ENCODE data around the gene CNPY1. TPM values are rescaled to one million over a fixed set of nuclear protein-coding genes. Genes with fewer than 3 reads are reported as not detected.

The CNPY1 gene
- total and polyA plus RNA-seq, 2 donors (not counting 1 experiment from before 2014, with no cell fraction given) = not detected

DNA sequence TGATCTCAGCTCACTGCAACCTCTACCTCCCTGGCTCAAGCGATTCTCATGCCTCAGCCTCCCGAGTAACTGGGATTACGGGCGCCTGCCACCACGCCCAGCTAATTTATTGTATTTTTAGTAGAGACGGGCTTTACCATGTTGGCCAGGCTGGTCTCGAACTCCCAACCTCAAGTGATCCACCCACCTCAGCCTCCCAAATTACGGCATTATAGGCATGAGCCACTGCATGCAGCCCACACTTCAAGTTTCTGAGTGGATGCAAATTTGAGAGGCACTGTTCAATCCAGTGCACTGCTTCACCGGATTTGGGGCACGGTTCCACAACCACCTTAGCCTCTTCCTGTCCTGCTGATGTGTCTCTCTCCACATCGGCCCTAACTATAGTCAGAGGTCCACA is 16.5 kb downstream of the CNPY1 start:
- ChIA-PET CTCF (interaction anchor here (1.1 kb wide), 1 partner anchor 145 kb away, joined by 3 read pairs; no protein-coding TSS in a partner anchor), POLR2A (no interaction called here)
- H3K27me3 ChIP-seq (replicated peaks in 1 of 4; ENCODE audit: control extremely low read depth in 1 of 4, control insufficient read depth in 3 of 4, insufficient read depth in 4 of 4, low read length in 3 of 4) = peaks cover 0 to 66% (median 29%) of the 10 kb centered on the region in 4 experiments
- no peak overlapping the region for H3K27ac ChIP-seq (ENCODE audit: low read length in 2 of 2)
- DNase-seq (no peak), ATAC-seq (ENCODE audit: low read depth) (no peak)
- intact Hi-C loops (cut with micrococcal nuclease) = no loop called here
- Mint-ChIP-seq H3K4me1 (peaks cover 18% of the 10 kb centered on the region), H3K27me3 (peaks cover 61% of the 10 kb centered on the region), H3K9me3 (ENCODE audit: insufficient read depth) (no peaks in the 10 kb centered on the region), H3K4me3 (no peak overlapping the region), H3K27ac (no peak overlapping the region)
- no peaks in the 10 kb centered on the region for H4K20me1 ChIP-seq (ENCODE audit: control insufficient read depth, insufficient read depth, low read length, poor library complexity, severe bottlenecking)
- no peak overlapping the region for H2AFZ ChIP-seq (ENCODE audit: insufficient read depth, low read depth, low read length, poor library complexity, severe bottlenecking)
- TF ChIP-seq, protein P1, sequence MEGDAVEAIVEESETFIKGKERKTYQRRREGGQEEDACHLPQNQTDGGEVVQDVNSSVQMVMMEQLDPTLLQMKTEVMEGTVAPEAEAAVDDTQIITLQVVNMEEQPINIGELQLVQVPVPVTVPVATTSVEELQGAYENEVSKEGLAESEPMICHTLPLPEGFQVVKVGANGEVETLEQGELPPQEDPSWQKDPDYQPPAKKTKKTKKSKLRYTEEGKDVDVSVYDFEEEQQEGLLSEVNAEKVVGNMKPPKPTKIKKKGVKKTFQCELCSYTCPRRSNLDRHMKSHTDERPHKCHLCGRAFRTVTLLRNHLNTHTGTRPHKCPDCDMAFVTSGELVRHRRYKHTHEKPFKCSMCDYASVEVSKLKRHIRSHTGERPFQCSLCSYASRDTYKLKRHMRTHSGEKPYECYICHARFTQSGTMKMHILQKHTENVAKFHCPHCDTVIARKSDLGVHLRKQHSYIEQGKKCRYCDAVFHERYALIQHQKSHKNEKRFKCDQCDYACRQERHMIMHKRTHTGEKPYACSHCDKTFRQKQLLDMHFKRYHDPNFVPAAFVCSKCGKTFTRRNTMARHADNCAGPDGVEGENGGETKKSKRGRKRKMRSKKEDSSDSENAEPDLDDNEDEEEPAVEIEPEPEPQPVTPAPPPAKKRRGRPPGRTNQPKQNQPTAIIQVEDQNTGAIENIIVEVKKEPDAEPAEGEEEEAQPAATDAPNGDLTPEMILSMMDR (IDR thresholded peaks at IDR 0.05) = no peak
- no peak for TF ChIP-seq EZH2 (IDR thresholded peaks at IDR 0.05; ENCODE audit: borderline replicate concordance, insufficient read depth, low read depth, low read length, poor library complexity, severe bottlenecking)
- no peaks in the 10 kb centered on the region for H3K79me2 ChIP-seq (ENCODE audit: control insufficient read depth, insufficient read depth, low read length)
- H3K9ac ChIP-seq (ENCODE audit: low read length) = no peak overlapping the region
- H3K4me3 ChIP-seq (ENCODE audit: control extremely low read depth in 1 of 5, extremely low read depth in 1 of 5, insufficient read depth in 1 of 5, low read depth in 2 of 5, low read length in 4 of 5) = no peak overlapping the region
- H3K4me1 ChIP-seq (ENCODE audit: control insufficient read depth in 2 of 2, insufficient read depth in 2 of 2, low read length in 2 of 2) = peaks cover 13 to 18% of the 10 kb centered on the region in 2 donors
- WGBS (ENCODE audit: insufficient coverage) = 96% methylated on average over 5 of the region's 11 CpGs
- H3K4me2 ChIP-seq (replicated peaks; ENCODE audit: low read depth, low read length, poor library complexity, severe bottlenecking) = no peak overlapping the region
- H3K9me3 ChIP-seq (ENCODE audit: control extremely low read depth in 1 of 3, control insufficient read depth in 2 of 3, insufficient read depth in 1 of 3, low read length in 2 of 3) = peaks cover 0 to 5% (median 0%) of the 10 kb centered on the region in 3 donors
- no peaks in the 10 kb centered on the region for H3K36me3 ChIP-seq (replicated peaks in 1 of 2; ENCODE audit: control extremely low read depth in 1 of 2, control insufficient read depth in 1 of 2, extremely low read depth in 1 of 2, insufficient read depth in 2 of 2, low read length in 1 of 2)

DNA sequence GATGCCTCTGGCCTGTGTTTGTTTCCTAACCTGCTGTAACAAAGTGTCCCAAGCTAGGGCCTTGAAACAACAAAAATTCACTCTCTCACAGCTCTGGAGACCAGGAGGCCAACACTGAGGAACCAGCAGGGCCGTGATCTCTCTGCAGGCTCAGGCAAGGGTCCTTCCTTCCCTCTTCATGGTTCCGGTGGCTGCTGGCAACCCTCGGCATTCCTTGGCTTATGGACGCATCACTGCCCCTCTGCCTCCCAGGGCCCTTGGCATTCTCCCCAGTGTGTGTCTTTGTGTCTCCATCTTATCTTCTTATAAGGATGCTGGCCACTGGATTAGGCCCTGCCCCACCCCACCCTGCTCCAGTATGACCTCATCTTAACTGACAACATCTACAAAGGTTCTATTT is 17.0 kb downstream of the CNPY1 start:
- Histone ChIP-seq H4K20me1 (ENCODE audit: control insufficient read depth, insufficient read depth, low read length, poor library complexity, severe bottlenecking) (no peaks in the 10 kb centered on the region), H3K27ac (ENCODE audit: low read length in 2 of 2) (no peak overlapping the region), H3K79me2 (ENCODE audit: control insufficient read depth, insufficient read depth, low read length) (no peaks in the 10 kb centered on the region), H3K27me3 (replicated peaks in 1 of 4; ENCODE audit: control extremely low read depth in 1 of 4, control insufficient read depth in 3 of 4, insufficient read depth in 4 of 4, low read length in 3 of 4) (peaks cover 0 to 61% (median 27%) of the 10 kb centered on the region in 4 experiments), H3K4me3 (ENCODE audit: control extremely low read depth in 1 of 5, extremely low read depth in 1 of 5, insufficient read depth in 1 of 5, low read depth in 2 of 5, low read length in 4 of 5) (no peak overlapping the region), H3K9ac (ENCODE audit: low read length) (no peak overlapping the region), H3K9me3 (ENCODE audit: control extremely low read depth in 1 of 3, control insufficient read depth in 2 of 3, insufficient read depth in 1 of 3, low read length in 2 of 3) (peaks cover 0 to 4% (median 0%) of the 10 kb centered on the region in 3 donors), H3K4me1 (ENCODE audit: control insufficient read depth in 2 of 2, insufficient read depth in 2 of 2, low read length in 2 of 2) (peaks cover 13 to 18% of the 10 kb centered on the region in 2 donors), H2AFZ (ENCODE audit: insufficient read depth, low read depth, low read length, poor library complexity, severe bottlenecking) (no peak overlapping the region), H3K4me2 (replicated peaks; ENCODE audit: low read depth, low read length, poor library complexity, severe bottlenecking) (no peak overlapping the region), H3K36me3 (replicated peaks in 1 of 2; ENCODE audit: control extremely low read depth in 1 of 2, control insufficient read depth in 1 of 2, extremely low read depth in 1 of 2, insufficient read depth in 2 of 2, low read length in 1 of 2) (no peaks in the 10 kb centered on the region)
- H3K27ac Mint-ChIP-seq = no peak overlapping the region
- no peak for TF ChIP-seq EZH2 (IDR thresholded peaks at IDR 0.05; ENCODE audit: borderline replicate concordance, insufficient read depth, low read depth, low read length, poor library complexity, severe bottlenecking)
- TF ChIP-seq, protein P1 (IDR thresholded peaks at IDR 0.05) = no peak
- no peak overlapping the region for H3K4me3 Mint-ChIP-seq
- H3K27me3 Mint-ChIP-seq = peaks cover 56% of the 10 kb centered on the region
- ATAC-seq (ENCODE audit: low read depth) = no peak
- H3K9me3 Mint-ChIP-seq (ENCODE audit: insufficient read depth) = no peaks in the 10 kb centered on the region
- ChIA-PET POLR2A (no interaction called here), CTCF (interaction anchor here (1.1 kb wide), 1 partner anchor 145 kb away, joined by 3 read pairs; no protein-coding TSS in a partner anchor)
- 94% methylated on average over 4 of the region's 4 CpGs for WGBS (ENCODE audit: insufficient coverage)
- no peak for DNase-seq
- H3K4me1 Mint-ChIP-seq = peaks cover 16% of the 10 kb centered on the region
- intact Hi-C loops (cut with micrococcal nuclease) = no loop called here
